ENCODE data around the gene ZFP69. TPM values are rescaled to one million over a fixed set of nuclear protein-coding genes. Genes with fewer than 3 reads are reported as not detected.

Gene ZFP69
- total RNA-seq, 1 donor, result 2.7 TPM

- peak in 1 of 3 donors; percentile 3 for DNase-seq (ENCODE audit: low read depth in 2 of 3, low spot score in 2 of 3)
These were observed 30.9 kb downstream of the ZFP69 start for GRCh38 chr1:40507973-40508372.

GRCh38 chr1:40508375-40509341 is 31.6 kb downstream of the ZFP69 start, which contains the start of gene EXO5:
TSS of gene EXO5 (plus strand) at chr1:40508767. CDS start at chr1:40514545, 5,778 bp downstream.
- DNase-seq (ENCODE audit: low read depth in 2 of 3, low spot score in 2 of 3), result peak; percentile 35 to 72 (median 71)

DNA sequence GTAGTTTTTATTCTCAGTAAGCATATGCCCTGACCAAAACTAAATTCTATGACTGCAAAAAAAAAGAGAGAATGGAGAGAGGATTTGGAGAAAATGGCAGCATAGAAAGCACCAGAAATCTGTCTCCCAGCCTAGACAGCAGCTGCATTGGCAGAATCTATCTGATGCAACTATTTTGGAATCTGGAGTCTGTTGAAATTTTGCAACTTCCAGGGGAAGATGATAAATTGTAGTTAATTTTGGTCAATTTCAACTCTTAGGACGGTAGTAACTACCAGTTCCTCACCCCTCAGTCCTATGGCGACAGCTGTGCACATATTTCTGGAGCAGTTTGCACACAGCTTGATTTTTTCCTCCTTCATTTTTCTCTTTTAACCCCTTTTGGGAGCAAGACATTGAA is 42.4 kb downstream of the ZFP69 start:
- DNase-seq (ENCODE audit: low read depth in 2 of 3, low spot score in 2 of 3), result no peak

- DNase-seq (ENCODE audit: low read depth in 2 of 3, low spot score in 2 of 3), result peak in 1 of 3 donors; percentile 1
These were observed 53.8 kb downstream of the ZFP69 start for GRCh38 chr1:40530735-40531380.

DNA sequence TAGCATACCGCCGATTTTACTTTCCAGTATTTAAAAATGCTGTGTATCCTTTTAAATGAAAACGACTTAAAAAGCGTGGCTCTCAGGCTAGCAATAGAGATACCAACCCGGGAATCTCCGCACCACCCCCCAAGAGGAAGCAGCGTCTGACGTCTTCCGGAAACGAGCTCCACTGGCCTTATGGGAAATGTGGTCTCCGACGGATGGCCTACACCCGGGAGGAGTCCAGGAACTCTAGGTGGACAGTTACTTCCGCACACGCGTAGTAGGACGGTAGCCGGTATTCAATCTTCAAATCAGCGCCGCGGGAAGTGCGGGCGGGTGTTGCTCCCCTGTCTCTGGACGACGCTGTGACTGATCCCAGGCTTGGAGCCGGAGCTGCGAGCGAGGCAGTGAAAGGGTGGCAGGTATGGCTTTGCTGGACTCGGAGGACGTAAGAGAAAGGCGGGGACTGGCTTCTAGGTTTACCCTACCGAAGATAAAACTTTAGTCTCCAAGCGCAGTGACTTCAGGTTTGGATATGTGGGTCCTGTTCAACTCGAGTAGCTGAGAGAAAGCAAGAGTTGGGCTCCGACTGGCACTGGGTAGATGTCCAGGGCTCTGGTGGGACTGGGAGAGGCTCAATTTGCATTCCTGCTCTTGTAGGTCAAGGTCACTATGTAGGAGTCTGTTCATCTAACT is 54.4 kb downstream of the ZFP69 start, which contains the start of gene ZNF684:
Gene ZNF684 (plus strand): TSS at position 257 of the 681 bp plus-strand sequence. CDS start 1,530 bp downstream, outside the sequence.
- peak; percentile 67 to 94 (median 94) for DNase-seq (ENCODE audit: low read depth in 2 of 3, low spot score in 2 of 3)

GRCh38 chr1:40532062-40532389 is 54.9 kb downstream of the ZFP69 start:
- DNase-seq (ENCODE audit: low read depth in 2 of 3, low spot score in 2 of 3), result no peak

DNA sequence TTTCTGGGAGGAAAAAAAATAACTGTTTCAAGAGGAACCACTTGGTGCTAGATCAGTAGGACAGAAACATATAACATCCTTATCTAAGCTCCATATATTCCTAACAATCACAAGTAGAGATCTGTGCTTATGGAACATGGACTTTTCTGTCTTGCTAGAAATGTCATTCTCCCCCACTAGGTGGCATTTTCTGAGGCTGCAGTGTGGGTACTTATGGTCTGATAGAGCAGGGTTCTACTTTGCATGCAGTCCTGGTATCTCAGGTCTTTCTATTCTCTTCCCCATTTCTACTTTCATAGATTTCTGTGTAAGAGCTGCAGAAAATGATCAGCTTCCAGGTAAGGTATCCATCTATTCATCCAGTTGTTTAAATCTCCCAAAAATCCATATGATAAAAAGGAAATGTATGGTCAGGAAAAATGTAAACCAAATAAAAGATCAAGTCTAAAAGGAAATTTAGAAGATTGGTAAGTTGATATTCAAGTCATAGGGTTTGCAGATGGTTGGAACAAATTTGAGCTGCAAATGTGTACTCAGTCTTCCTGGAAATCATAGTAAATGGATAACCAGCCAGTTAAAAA is 55.8 kb downstream of the ZFP69 start:
- DNase-seq (ENCODE audit: low read depth in 2 of 3, low spot score in 2 of 3), result peak in 2 of 3 donors; percentile 52 to 73

DNA sequence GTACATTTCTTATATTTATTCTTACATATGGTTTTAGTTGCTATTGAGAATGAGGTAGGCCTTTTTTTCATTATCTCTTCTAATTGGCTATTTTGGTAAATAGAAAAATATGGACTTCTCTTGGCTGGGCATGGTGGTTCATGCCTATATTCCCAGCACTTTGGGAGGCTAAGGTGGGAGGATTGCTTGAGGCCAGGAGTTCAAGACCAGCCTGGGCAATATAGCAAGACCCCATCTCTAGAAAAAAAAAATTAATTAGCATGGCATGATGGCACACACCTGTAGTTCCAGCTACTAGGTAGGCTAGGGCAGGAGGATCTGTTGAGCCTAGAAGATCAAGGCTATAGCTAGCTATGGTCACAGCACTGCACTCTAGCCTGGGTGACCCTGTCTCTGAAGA is 57.5 kb downstream of the ZFP69 start:
- no peak for DNase-seq (ENCODE audit: low read depth in 2 of 3, low spot score in 2 of 3)

- no peak for DNase-seq (ENCODE audit: low read depth in 2 of 3, low spot score in 2 of 3)
These were observed 58.6 kb downstream of the ZFP69 start for GRCh38 chr1:40535732-40536131.

DNA sequence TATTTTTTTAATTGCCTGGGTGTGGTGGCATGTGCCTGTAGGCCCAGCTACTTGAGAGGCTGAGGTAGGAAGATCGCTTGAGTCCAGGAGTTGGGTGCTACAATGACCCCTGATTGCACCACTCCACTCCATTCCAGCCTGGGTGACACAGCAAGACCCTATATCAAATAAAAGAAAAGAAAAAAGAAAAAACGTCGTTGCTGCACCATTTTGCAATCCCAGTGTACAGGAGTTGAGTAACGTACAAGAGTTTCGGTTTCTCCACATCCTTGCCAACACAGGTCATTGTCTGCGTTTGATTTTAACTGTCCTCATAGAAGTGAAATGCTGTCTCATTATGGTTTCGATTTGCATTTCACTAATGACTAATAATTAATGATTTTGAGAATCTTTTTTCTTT is 62.2 kb downstream of the ZFP69 start:
- DNase-seq (ENCODE audit: low read depth in 2 of 3, low spot score in 2 of 3), result no peak

Other genes starting within 250 kb of the ZFP69 start
- not detected for gene TMCO2, start 229.4 kb upstream of the ZFP69 start, total RNA-seq
- gene ZMPSTE24, start 219.1 kb upstream of the ZFP69 start, total RNA-seq, result 8.1 TPM
- gene COL9A2, start 160.0 kb upstream of the ZFP69 start, total RNA-seq, result 1.1 TPM
- gene SMAP2, start 103.6 kb upstream of the ZFP69 start, total RNA-seq, result 42.8 TPM
- 1.1 TPM for gene ZFP69B, start 26.8 kb upstream of the ZFP69 start, total RNA-seq
- gene EXO5, start 31.5 kb downstream of the ZFP69 start, total RNA-seq, result 5.4 TPM
- gene ZNF684, start 54.3 kb downstream of the ZFP69 start, total RNA-seq, result 2.4 TPM
- 1.9 TPM for gene RIMS3, start 188.4 kb downstream of the ZFP69 start, total RNA-seq
- 79.4 TPM for gene NFYC, start 214.4 kb downstream of the ZFP69 start, total RNA-seq

Data from hematopoietic multipotent progenitor cell (in vitro differentiated cells).